HG03060 (cell line): ENCODE measurements around the gene NAV2.

Experiments used
- ATAC-seq: cut with Tn5 transposase; IDR thresholded peaks from one replicate; pipeline ENCODE4 v1.9.1; 2021; ENCODE audit warnings: low read depth, moderate number of reproducible peaks; ENCODE audit not compliant: unreplicated experiment

NAV2 gene

GRCh38 chr11:20088397-20089225, 376.0 kb downstream of the NAV2 start:
- ATAC-seq: no peak

GRCh38 chr11:20089367-20089766, 376.7 kb downstream of the NAV2 start:
- ATAC-seq: no peak

DNA sequence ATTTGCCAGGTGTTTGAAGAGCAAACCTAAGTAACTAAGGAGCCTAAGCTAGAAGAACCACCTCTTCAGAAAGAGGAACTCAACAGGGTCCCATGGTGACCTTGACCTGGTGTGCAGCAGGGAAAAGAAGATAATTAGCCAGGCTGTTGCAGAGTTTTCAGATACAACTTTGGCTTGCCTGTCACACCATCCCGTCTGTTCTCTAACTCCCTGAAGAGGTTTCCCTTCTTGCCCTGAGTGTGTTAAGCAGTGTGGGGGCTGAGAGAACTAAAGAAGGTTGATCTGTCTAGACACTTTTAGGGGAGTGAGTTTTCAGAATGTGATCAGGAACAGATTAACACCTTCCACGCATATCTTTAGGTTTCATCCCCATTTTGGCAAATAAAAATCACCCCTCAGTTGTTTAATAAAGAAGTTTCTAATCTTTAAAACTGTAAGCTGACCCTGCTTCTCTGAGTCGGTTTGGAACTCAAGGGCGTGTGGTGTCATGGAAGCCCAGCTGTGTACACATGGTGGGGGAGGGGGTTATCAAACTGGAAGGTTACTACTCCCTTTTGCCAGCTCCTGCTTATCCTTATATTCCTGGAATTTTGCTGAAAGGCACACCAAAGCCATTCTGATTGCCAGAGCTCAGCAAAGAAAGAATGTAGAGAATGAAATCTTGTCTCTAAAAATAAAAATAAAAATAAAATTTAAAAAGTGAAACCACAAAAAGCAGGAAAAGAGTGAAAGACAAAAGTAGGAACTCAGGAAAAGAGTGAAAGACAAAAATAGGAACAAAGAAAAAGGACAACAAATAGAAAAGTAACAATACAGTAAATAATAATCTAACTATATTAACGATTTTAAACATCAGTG, 377.4 kb downstream of the NAV2 start:
- ATAC-seq: no peak

- ATAC-seq: no peak
Observed at GRCh38 chr11:20090654-20091374, 378.2 kb downstream of the NAV2 start.

DNA sequence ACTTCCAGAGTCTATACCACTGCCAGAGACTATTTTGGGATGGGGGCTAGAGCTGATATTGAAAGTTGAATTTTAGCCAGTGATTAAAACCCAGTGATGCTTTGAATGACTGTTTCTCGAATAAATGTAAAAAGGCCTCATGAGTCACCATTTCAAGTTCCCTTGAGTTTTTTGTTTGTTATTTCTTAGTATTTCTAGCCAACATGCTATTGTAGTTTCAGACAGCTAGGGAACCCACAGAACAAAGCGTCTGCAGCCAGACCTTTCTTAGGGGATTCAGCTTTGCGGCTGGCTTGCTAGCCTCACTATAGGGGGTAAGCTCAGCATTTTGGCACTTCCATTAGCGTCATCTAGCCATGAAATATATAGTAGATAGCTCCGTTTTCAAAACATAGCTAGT, 381.1 kb downstream of the NAV2 start:
- ATAC-seq: no peak

GRCh38 chr11:20095189-20095588, 382.6 kb downstream of the NAV2 start:
- no peak for ATAC-seq

- no peak for ATAC-seq
Observed at GRCh38 chr11:20097319-20098221, 384.9 kb downstream of the NAV2 start.

GRCh38 chr11:20099527-20099926, 386.9 kb downstream of the NAV2 start:
- no peak for ATAC-seq

DNA sequence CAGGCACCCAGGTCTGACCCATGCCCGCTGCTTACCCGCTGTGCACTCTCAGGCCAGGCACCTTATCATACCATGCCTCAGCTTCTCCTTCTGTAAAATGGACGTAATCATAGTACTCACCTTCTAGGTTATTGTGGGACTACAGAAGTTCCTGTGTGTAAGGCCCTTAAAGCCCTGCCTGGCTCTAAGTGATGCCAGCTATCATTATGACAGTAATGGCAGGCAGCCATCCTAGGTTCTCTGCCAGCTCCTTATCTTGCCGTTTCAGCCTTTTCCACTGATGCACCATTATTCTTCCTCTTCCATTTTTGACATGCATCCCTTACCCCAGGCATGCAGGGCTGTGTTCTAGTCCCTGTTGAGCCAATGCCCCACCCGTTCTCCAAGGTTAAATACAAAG, 389.8 kb downstream of the NAV2 start:
- ATAC-seq: no peak

DNA sequence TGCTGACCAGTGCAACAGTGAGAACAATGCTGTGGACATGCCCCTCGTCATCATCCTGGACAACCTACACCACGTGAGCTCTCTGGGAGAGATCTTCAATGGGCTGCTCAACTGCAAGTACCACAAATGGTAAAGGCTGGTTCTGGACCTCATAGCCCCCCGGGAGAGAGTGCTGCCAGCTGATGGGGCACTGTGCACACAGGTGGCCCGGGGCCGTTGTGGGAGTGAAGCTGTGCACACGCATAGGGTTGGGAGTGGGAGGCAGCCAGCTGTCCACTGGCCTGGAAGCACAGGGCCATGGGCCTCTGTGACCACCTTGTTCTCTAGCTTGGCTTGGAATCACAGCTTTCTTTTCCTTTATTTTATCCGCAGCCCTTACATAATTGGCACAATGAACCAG, 390.6 kb downstream of the NAV2 start:
- ATAC-seq: no peak

- no peak for ATAC-seq
Observed at GRCh38 chr11:20105427-20105826, 392.8 kb downstream of the NAV2 start.

- no peak for ATAC-seq
Observed at GRCh38 chr11:20109731-20110445, 397.3 kb downstream of the NAV2 start.

DNA sequence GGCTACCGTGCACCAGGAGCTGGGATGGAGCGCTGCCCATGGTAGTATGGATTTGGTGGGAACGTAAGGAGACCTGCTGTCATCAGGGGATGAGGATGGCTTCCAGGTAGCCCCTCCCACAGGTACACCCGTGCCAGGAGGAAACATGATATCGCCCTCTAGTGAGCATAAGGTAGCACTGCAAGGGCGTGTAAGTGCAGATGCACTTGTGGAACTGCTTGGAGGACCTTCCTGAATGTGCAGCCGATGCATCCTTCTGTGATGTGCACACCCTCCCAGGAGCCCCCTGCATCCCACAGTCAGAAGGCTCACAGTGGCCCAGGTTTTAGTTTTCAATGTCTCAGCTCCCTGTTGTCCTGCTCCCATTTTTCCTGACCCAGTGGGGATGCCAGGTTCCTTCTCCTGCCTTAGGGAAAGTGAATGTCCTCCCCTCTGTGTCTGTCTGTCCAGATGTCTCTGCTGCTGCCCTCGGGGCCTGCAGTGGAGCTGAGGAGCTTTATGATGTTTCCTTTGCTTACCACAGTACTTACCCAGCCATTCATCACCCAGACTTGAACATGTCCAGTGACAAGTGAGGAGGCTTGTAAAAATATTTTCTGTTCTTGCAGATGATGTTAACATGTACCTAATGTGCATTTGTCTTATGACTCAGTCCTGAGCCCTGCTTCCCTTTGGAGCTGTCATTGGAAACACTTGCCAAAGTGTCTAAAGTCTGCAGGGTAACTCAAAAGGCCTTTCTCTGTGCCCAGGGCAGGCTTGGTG, 398.5 kb downstream of the NAV2 start:
- no peak for ATAC-seq

DNA sequence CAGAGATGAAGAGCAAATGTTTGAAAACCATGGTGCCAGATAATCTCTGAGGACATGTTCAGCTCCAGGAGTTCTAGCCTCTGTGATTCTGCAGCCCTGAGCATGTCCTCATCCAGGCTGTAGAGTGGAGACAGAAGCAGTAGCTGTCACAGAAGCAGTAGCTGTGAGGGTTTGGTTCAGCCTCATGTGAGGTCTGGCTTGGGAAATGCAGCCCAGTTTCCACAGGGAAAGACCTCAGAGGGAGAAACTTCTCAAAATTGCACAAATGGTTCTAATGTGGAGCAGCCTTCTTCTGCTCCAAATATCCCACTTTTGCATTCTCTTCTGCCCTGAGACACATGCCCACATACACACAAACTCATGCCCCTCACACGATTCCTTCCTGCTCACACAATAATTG, 399.2 kb downstream of the NAV2 start:
- ATAC-seq: no peak

GRCh38 chr11:20112291-20113148, 399.9 kb downstream of the NAV2 start:
- ATAC-seq: no peak

GRCh38 chr11:20113149-20113438, 400.5 kb downstream of the NAV2 start:
- no peak for ATAC-seq

DNA sequence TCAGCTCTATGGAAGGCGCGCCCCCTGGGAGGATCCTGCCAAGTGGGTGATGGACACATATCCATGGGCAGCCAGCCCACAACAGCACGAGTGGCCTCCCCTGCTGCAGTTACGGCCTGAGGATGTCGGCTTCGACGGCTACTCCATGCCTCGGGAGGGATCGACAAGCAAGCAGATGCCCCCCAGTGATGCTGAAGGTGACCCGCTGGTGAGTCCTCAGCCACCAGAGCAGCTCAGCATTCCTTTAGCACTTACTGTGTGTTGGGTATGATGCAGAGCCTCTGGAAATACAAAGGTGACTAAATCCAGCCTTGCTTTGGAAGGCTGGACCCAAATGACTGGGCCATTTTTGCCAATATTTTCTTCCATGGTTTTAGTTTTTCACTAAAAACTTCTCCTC, 402.0 kb downstream of the NAV2 start:
- no peak for ATAC-seq

DNA sequence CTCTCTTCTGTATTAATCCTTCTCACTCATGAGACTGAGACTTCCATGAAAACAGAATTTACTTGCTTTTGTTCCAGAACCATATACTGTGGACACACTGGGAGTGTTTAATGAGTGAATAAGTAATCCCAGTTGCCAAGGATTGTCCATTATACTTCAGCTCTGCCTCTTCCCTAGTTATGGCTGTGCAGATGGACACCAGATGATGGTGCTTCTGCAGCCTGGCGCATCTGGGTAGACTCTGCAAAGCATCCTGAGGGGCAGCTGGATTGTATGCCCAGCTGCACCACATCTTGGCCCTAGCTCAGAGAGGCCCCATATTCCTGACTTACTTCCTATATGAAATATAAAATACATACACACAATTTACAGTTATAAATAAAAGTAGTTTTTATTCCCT, 404.2 kb downstream of the NAV2 start:
- ATAC-seq: no peak
